ENCODE measurements around the gene C9orf50.
A peak's percentile ranks its signal among the peaks of the same experiment; 100 is the strongest.
"Not testable (repeated sequence)": the region's sequence is repeated elsewhere in the genome, so short reads cannot be mapped to it uniquely, and the experiment has no call there.

The C9orf50 gene

GRCh38 chr9:129609486-129610212 lies 11.3 kb downstream of the C9orf50 start:
- no peak for DNase-seq

GRCh38 chr9:129608561-129609481 lies 12.1 kb downstream of the C9orf50 start:
- DNase-seq, result no peak

GRCh38 chr9:129607027-129607387 lies 13.9 kb downstream of the C9orf50 start:
- no peak for DNase-seq

GRCh38 chr9:129606161-129607026 lies 14.5 kb downstream of the C9orf50 start:
- DNase-seq, result no peak

GRCh38 chr9:129604766-129605163 lies 16.1 kb downstream of the C9orf50 start:
- DNase-seq, result no peak

GRCh38 chr9:129604056-129604765 lies 16.7 kb downstream of the C9orf50 start:
- DNase-seq, result no peak

- no peak for DNase-seq
Measured at GRCh38 chr9:129602598-129603415, 18.1 kb downstream of the C9orf50 start.

GRCh38 chr9:129601082-129601674 lies 19.7 kb downstream of the C9orf50 start:
- no peak for DNase-seq

GRCh38 chr9:129598089-129598596 lies 22.8 kb downstream of the C9orf50 start:
- DNase-seq, result no peak

GRCh38 chr9:129597355-129598088 lies 23.4 kb downstream of the C9orf50 start:
- no peak for DNase-seq

GRCh38 chr9:129596541-129597331 lies 24.2 kb downstream of the C9orf50 start:
- DNase-seq, result no peak

- DNase-seq, result peak; percentile 14 to 15
Measured at GRCh38 chr9:129595903-129596540, 24.9 kb downstream of the C9orf50 start.

GRCh38 chr9:129595311-129595741 lies 25.6 kb downstream of the C9orf50 start:
- DNase-seq, result peak; percentile 28 to 39

- no peak for DNase-seq
Measured at GRCh38 chr9:129594632-129595031, 26.3 kb downstream of the C9orf50 start.

- not testable (repeated sequence) for DNase-seq
Measured at GRCh38 chr9:129592790-129593189, 28.1 kb downstream of the C9orf50 start.

GRCh38 chr9:129591916-129592315 lies 29.0 kb downstream of the C9orf50 start:
- no peak for DNase-seq

- no peak for DNase-seq
Measured at GRCh38 chr9:129590466-129590865, 30.4 kb downstream of the C9orf50 start.

- no peak for DNase-seq
Measured at GRCh38 chr9:129587487-129588262, 33.2 kb downstream of the C9orf50 start.
